OCI-LY3 (cell line): ENCODE measurements around the gene DDIAS.

ENCODE experiments used
- EZH2phosphoT487 ChIP-seq: fragments of 200-600 bp; shearing (Covaris generic); IDR thresholded peaks from 2 replicates; pipeline ENCODE4 v1.6.1; 2018; ENCODE audit warnings: antibody characterized with exemption, mixed run types, low read depth
- TF ChIP-seq, protein P1 (sequence below): fragments of 200-600, 300-600 bp; sonication (generic); IDR thresholded peaks from 2 replicates; pipeline ENCODE4 v1.5.1; 2014; ENCODE audit warnings: antibody characterized with exemption, low read length, low read depth

DNA sequence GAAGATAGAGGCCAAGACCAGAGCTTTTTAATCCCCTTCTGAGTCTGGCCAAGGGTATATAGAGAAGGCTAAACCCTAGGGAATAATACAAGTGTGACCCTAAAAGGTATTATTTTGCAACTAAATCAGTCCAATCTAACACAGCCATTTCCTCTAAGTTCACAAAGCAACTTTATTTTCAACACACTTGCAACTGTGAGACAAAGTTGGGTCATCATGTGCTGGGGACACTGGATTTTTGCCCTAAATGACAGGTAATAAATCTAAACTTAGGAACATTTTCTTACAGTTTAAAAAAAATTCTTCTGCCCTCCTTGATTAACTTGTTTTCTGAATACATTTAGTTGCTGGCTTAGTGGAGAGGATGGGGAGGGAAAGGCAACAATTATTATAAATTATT lies 78.3 kb downstream of the DDIAS start:
- TF ChIP-seq, protein P1, sequence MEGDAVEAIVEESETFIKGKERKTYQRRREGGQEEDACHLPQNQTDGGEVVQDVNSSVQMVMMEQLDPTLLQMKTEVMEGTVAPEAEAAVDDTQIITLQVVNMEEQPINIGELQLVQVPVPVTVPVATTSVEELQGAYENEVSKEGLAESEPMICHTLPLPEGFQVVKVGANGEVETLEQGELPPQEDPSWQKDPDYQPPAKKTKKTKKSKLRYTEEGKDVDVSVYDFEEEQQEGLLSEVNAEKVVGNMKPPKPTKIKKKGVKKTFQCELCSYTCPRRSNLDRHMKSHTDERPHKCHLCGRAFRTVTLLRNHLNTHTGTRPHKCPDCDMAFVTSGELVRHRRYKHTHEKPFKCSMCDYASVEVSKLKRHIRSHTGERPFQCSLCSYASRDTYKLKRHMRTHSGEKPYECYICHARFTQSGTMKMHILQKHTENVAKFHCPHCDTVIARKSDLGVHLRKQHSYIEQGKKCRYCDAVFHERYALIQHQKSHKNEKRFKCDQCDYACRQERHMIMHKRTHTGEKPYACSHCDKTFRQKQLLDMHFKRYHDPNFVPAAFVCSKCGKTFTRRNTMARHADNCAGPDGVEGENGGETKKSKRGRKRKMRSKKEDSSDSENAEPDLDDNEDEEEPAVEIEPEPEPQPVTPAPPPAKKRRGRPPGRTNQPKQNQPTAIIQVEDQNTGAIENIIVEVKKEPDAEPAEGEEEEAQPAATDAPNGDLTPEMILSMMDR = no peak
- TF ChIP-seq EZH2phosphoT487 = no peak
